GM19351 (cell line): ENCODE results near the gene CNTNAP2.
A peak's percentile ranks its signal among the peaks of the same experiment; 100 is the strongest.

Source experiments
- ATAC-seq: cut with Tn5 transposase; IDR thresholded peaks from one replicate; pipeline ENCODE4 v1.9.1; 2021; ENCODE audit warnings: mild to moderate bottlenecking, moderate library complexity; ENCODE audit not compliant: unreplicated experiment

CNTNAP2 gene

GRCh38 chr7:148108381-148108780 is 1991.8 kb downstream of the CNTNAP2 start:
- no peak for ATAC-seq

- ATAC-seq, result no peak
Observed at GRCh38 chr7:148110097-148110868, 1993.7 kb downstream of the CNTNAP2 start.

GRCh38 chr7:148114804-148115203 is 1998.2 kb downstream of the CNTNAP2 start:
- no peak for ATAC-seq

- no peak for ATAC-seq
Observed at GRCh38 chr7:148115308-148115707, 1998.7 kb downstream of the CNTNAP2 start.

- peak; percentile 40 for ATAC-seq
Observed at GRCh38 chr7:148116195-148116594, 1999.6 kb downstream of the CNTNAP2 start.

GRCh38 chr7:148116829-148117403 is 2000.3 kb downstream of the CNTNAP2 start:
- ATAC-seq, result no peak

- no peak for ATAC-seq
Observed at GRCh38 chr7:148118371-148118770, 2001.8 kb downstream of the CNTNAP2 start.

GRCh38 chr7:148121401-148121800 is 2004.8 kb downstream of the CNTNAP2 start:
- no peak for ATAC-seq

- no peak for ATAC-seq
Observed at GRCh38 chr7:148121847-148122246, 2005.2 kb downstream of the CNTNAP2 start.

GRCh38 chr7:148124477-148124876 is 2007.9 kb downstream of the CNTNAP2 start:
- ATAC-seq, result no peak

- no peak for ATAC-seq
Observed at GRCh38 chr7:148127374-148127773, 2010.8 kb downstream of the CNTNAP2 start.

GRCh38 chr7:148129023-148129422 is 2012.4 kb downstream of the CNTNAP2 start:
- no peak for ATAC-seq

GRCh38 chr7:148135116-148135515 is 2018.5 kb downstream of the CNTNAP2 start:
- no peak for ATAC-seq

- ATAC-seq, result no peak
Observed at GRCh38 chr7:148135997-148136396, 2019.4 kb downstream of the CNTNAP2 start.

GRCh38 chr7:148142660-148143248 is 2026.2 kb downstream of the CNTNAP2 start:
- peak; percentile 69 for ATAC-seq

GRCh38 chr7:148144827-148145226 is 2028.2 kb downstream of the CNTNAP2 start:
- ATAC-seq, result no peak

- no peak for ATAC-seq
Observed at GRCh38 chr7:148146346-148146745, 2029.7 kb downstream of the CNTNAP2 start.

GRCh38 chr7:148147438-148147837 is 2030.8 kb downstream of the CNTNAP2 start:
- no peak for ATAC-seq

- ATAC-seq, result no peak
Observed at GRCh38 chr7:148148456-148148855, 2031.9 kb downstream of the CNTNAP2 start.

GRCh38 chr7:148149730-148150129 is 2033.1 kb downstream of the CNTNAP2 start:
- ATAC-seq, result no peak

GRCh38 chr7:148151778-148152177 is 2035.2 kb downstream of the CNTNAP2 start:
- no peak for ATAC-seq

GRCh38 chr7:148153616-148154284 is 2037.1 kb downstream of the CNTNAP2 start:
- no peak for ATAC-seq
